OCI-M2 (cell line): ENCODE results near the gene TRPC5OS.

Experiments used
- DNase-seq: peaks from one replicate; lab custom pipeline; 2025; ENCODE audit not compliant: unreplicated experiment; lab: John Stamatoyannopoulos, UW

Gene TRPC5OS

GRCh38 chrX:111892375-111892774, 16.4 kb downstream of the TRPC5OS start:
- no peak for DNase-seq

- no peak for DNase-seq
Observed at GRCh38 chrX:111896148-111896547, 20.2 kb downstream of the TRPC5OS start.

GRCh38 chrX:111914398-111915090, 38.6 kb downstream of the TRPC5OS start:
- DNase-seq, result no peak

DNA sequence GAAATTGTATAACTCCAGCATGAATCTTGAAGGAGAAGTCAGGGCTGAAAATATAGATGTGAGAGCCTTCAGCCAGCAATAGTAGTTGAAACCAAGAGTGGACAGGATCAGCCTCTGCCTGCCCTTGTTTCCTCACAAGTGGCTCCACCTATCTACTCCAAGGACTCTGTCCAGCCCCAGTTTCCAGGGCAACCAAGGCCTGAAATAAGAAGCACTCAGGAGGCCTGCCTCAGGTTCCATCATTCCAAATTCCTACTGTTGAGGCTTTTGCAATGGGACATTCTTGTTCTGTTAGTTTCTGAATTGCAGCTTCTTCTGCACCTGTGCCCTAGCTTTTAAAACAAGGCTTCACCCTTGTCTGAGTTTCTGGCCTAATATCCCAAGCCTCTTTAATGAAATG, 41.6 kb downstream of the TRPC5OS start:
- DNase-seq, result no peak

- DNase-seq, result no peak
Observed at GRCh38 chrX:111928456-111928855, 52.5 kb downstream of the TRPC5OS start.
